Sigmoid colon (tissue), 7 donors: Measurements from ENCODE around the gene ZCCHC24. TPM values are rescaled to one million over a fixed set of nuclear protein-coding genes. Genes with fewer than 3 reads are reported as not detected.
A peak's percentile ranks its signal among the peaks of the same experiment; 100 is the strongest.

ENCODE experiments used
- DNase-seq: peaks from one replicate; pipeline ENCODE4 v3.0.0-alpha.2; 2019
- H3K27ac ChIP-seq, 4 donors: fragments of 200-600 bp; sonication (generic); one replicate each; pipeline ENCODE4 v1.5.1; 2016 to 2019; ENCODE audit warnings: mild to moderate bottlenecking in 1 of 4
- H3K27me3 ChIP-seq, 3 donors: fragments of 200-600 bp; sonication (generic); one replicate each; pipeline ENCODE4 v1.5.1; 2019; ENCODE audit warnings: mild to moderate bottlenecking in 1 of 3
- H3K36me3 ChIP-seq, 4 donors: fragments of 200-600 bp; sonication (generic); one replicate each; pipeline ENCODE4 v1.5.1; 2016 to 2019
- H3K4me1 ChIP-seq, 4 donors: fragments of 200-600 bp; sonication (generic); one replicate each; pipeline ENCODE4 v1.5.1; 2017 to 2019
- H3K4me3 ChIP-seq, 4 donors: fragments of 200-600 bp; sonication (generic); one replicate each; pipeline ENCODE4 v1.5.1; 2017 to 2019; ENCODE audit warnings: mild to moderate bottlenecking in 2 of 4, moderate library complexity in 1 of 4
- H3K9me3 ChIP-seq, 4 donors: fragments of 200-600 bp in 3 of 4; sonication (generic) in 3 of 4; one replicate each; pipeline versions ENCODE4 v1.5.1 to v1.6.1; 2013 to 2019
- CTCF ChIP-seq, 4 experiments: fragments of 450-650 bp in 3 of 4; fragments of 200-600 bp in 1 of 4; IDR thresholded peaks; one replicate each; pipeline ENCODE4 v1.5.1; 2016 to 2019; ENCODE audit warnings: antibody characterized with exemption in 4 of 4, mild to moderate bottlenecking in 3 of 4, moderate library complexity in 2 of 4
- EP300 ChIP-seq, 4 donors: sonication (generic); formaldehyde crosslinking; IDR thresholded peaks; one replicate each; pipeline ENCODE4 v1.6.1; 2017; ENCODE audit warnings: antibody characterized with exemption in 4 of 4
- POLR2A ChIP-seq, 2 donors: fragments of 450-650 bp; IDR thresholded peaks; one replicate each; pipeline ENCODE4 v1.6.1; 2016; ENCODE audit warnings: antibody characterized with exemption in 2 of 2, mild to moderate bottlenecking in 2 of 2, moderate library complexity in 2 of 2
- POLR2AphosphoS5 ChIP-seq, 4 donors: sonication (generic); formaldehyde crosslinking; IDR thresholded peaks; one replicate each; pipeline ENCODE4 v1.6.1; 2017; ENCODE audit warnings: antibody characterized with exemption in 4 of 4
- WGBS, 2 donors: extraction: QIAGEN DNeasy Blood & Tissue Kit; methylation state at CpG; one replicate each; pipeline ENCODE4 v1.1.7; 2013; 5-methylcytosine and 5-hydroxymethylcytosine counted together
- intact Hi-C: fragments of 100-400 bp; cut with DNase I; formaldehyde crosslinking; loops from one replicate; pipeline ENCODE4 v1.15.1; 2023
- polyA plus RNA-seq, 3 donors: library from polyadenylated mRNA; stranded (reverse); fragments of 200-250 nt; gene quantifications; one replicate each; pipeline ENCODE4 v1.2.3, GENCODE V29; 2013
- total RNA-seq, 4 donors: library from RNA; depleted of rRNA; stranded (reverse); fragments of >200 nt; gene quantifications; one replicate each; pipeline ENCODE4 v1.1.0, GENCODE V29; 2016
- donor health status: healthy with polysubstance abuse.
- donor health status: Bipolar disorder and iron deficiency.
- donor health status: healthy.

ZCCHC24 gene
- total and polyA plus RNA-seq, 7 donors, result 7.6 to 141 (median 82.6) TPM

- intact Hi-C loops, result no loop called here
- 70 to 74% methylated on average over 13 of the region's 13 CpGs for whole genome bisulfite sequencing, 2 donors
- Histone ChIP-seq H3K27me3 (no peaks in the 10 kb centered on the region), H3K36me3 (no peaks in the 10 kb centered on the region), H3K4me3 (no peak overlapping the region), H3K9me3 (no peaks in the 10 kb centered on the region), H3K4me1 (no peaks in the 10 kb centered on the region), H3K27ac (no peak overlapping the region)
- no peak for TF ChIP-seq CTCF (IDR thresholded peaks at IDR 0.05)
- TF ChIP-seq POLR2AphosphoS5 (IDR thresholded peaks at IDR 0.05), result peak in 1 of 4 donors; percentile 33
- TF ChIP-seq EP300 (IDR thresholded peaks at IDR 0.05), result no peak
- TF ChIP-seq POLR2A (IDR thresholded peaks at IDR 0.05), result no peak
- peak; percentile 75 for DNase-seq
Observed at GRCh38 chr10:79405221-79405994, 40.0 kb downstream of the ZCCHC24 start.

GRCh38 chr10:79404690-79405131 is 40.7 kb downstream of the ZCCHC24 start:
- H3K27me3 ChIP-seq, result no peaks in the 10 kb centered on the region
- intact Hi-C loops, result no loop called here
- no peak overlapping the region for H3K27ac ChIP-seq
- DNase-seq, result no peak
- H3K9me3 ChIP-seq, result no peaks in the 10 kb centered on the region
- TF ChIP-seq POLR2AphosphoS5 (IDR thresholded peaks at IDR 0.05) (no peak), EP300 (IDR thresholded peaks at IDR 0.05) (no peak), CTCF (IDR thresholded peaks at IDR 0.05) (no peak), POLR2A (IDR thresholded peaks at IDR 0.05) (no peak)
- H3K4me3 ChIP-seq, result no peak overlapping the region
- no peaks in the 10 kb centered on the region for H3K36me3 ChIP-seq
- no peaks in the 10 kb centered on the region for H3K4me1 ChIP-seq
- 70 to 74% methylated on average over 5 of the region's 5 CpGs for WGBS, 2 donors

GRCh38 chr10:79404231-79404609 is 41.2 kb downstream of the ZCCHC24 start:
- 14 to 22% methylated on average over 6 to 7 of the region's 7 CpGs for WGBS, 2 donors
- Histone ChIP-seq H3K9me3 (no peaks in the 10 kb centered on the region), H3K4me3 (peak overlapping the region in 2 of 4 donors; percentile 4 to 8), H3K4me1 (no peaks in the 10 kb centered on the region), H3K36me3 (no peaks in the 10 kb centered on the region), H3K27me3 (no peaks in the 10 kb centered on the region), H3K27ac (no peak overlapping the region)
- TF ChIP-seq CTCF (IDR thresholded peaks at IDR 0.05) (no peak), POLR2AphosphoS5 (IDR thresholded peaks at IDR 0.05) (peak; percentile 14 to 40 (median 38))
- DNase-seq, result peak; percentile 95
- intact Hi-C loops, result no loop called here

GRCh38 chr10:79403441-79404230 is 41.8 kb downstream of the ZCCHC24 start:
- intact Hi-C loops, result no loop called here
- DNase-seq, result peak; percentile 82
- no peaks in the 10 kb centered on the region for H3K27me3 ChIP-seq
- no peaks in the 10 kb centered on the region for H3K36me3 ChIP-seq
- TF ChIP-seq CTCF (IDR thresholded peaks at IDR 0.05) (no peak), POLR2AphosphoS5 (IDR thresholded peaks at IDR 0.05) (peak in 1 of 4 donors; percentile 32), EP300 (IDR thresholded peaks at IDR 0.05) (no peak)
- no peak overlapping the region for H3K27ac ChIP-seq
- H3K4me3 ChIP-seq, result peak overlapping the region in 2 of 4 donors; percentile 4 to 8
- H3K4me1 ChIP-seq, result no peaks in the 10 kb centered on the region
- WGBS, 2 donors, result 50 to 67% methylated on average over 23 of the region's 23 CpGs
- no peaks in the 10 kb centered on the region for H3K9me3 ChIP-seq
